Body of pancreas (tissue), 4 donors: ENCODE results near the gene ACSM2A. TPM values are rescaled to one million over a fixed set of nuclear protein-coding genes. Genes with fewer than 3 reads are reported as not detected.
"Not testable (repeated sequence)": the region's sequence is repeated elsewhere in the genome, so short reads cannot be mapped to it uniquely, and the experiment has no call there.

Source experiments
- ATAC-seq: fragments of 150-250 bp; one replicate; pipeline ENCODE4 v1.9.1; 2016
- DNase-seq, 4 donors: peaks; one replicate each; pipeline ENCODE4 v3.0.0-alpha.2; 2019
- H3K27ac ChIP-seq, 4 donors: fragments of 200-600 bp; sonication (generic); 1 replicate in 3 of 4; 2 replicates in 1 of 4; pipeline versions ENCODE4 v1.5.1 to v1.6.1; 2016 to 2019; ENCODE audit warnings: mild to moderate bottlenecking in 1 of 4, mixed read lengths in 1 of 4, moderate library complexity in 1 of 4
- H3K27me3 ChIP-seq, 2 donors: fragments of 200-600 bp; sonication (generic); one replicate each; pipeline ENCODE4 v1.6.0; 2016; ENCODE audit warnings: mild to moderate bottlenecking in 1 of 2
- H3K36me3 ChIP-seq, 2 donors: fragments of 200-600 bp; sonication (generic); replicated peaks in 1 of 2; 2 replicates each; pipeline ENCODE4 v1.5.1; 2016; ENCODE audit warnings: low read depth in 2 of 2; ENCODE audit not compliant: insufficient read depth in 1 of 2
- H3K4me1 ChIP-seq: fragments of 200-600 bp; sonication (generic); one replicate; pipeline ENCODE4 v1.6.0; 2016
- H3K4me3 ChIP-seq, 2 donors: fragments of 200-600 bp; sonication (generic); 1 replicate in 1 of 2; 2 replicates in 1 of 2; pipeline ENCODE4 v1.5.1; 2016 to 2019
- H3K9me3 ChIP-seq, 3 donors: fragments of 200-600 bp; sonication (generic); 1 replicate in 2 of 3; 2 replicates in 1 of 3; pipeline ENCODE4 v1.5.1; 2016
- POLR2A ChIP-seq, 3 donors: fragments of 450-650 bp; IDR thresholded peaks; one replicate each; pipeline ENCODE4 v1.6.1; 2016; ENCODE audit warnings: antibody characterized with exemption in 3 of 3, mild to moderate bottlenecking in 2 of 3
- WGBS, 2 donors: methylation state at CpG; one replicate each; pipeline ENCODE4 v1.1.5; 2017; 5-methylcytosine and 5-hydroxymethylcytosine counted together
- intact Hi-C: fragments of 100-400 bp; cut with DNase I; formaldehyde crosslinking; loops from one replicate; pipeline ENCODE4 v1.15.1; 2023
- total RNA-seq, 2 donors: library from RNA; depleted of rRNA; stranded (reverse); fragments of >200 nt; gene quantifications; one replicate each; pipeline ENCODE4 v1.1.0, GENCODE V29; 2016
- TF ChIP-seq, protein P1 (sequence below), 7 experiments: fragments of 450-650 bp in 4 of 7; fragments of 200-600 bp in 3 of 7; sonication (generic) in 3 of 7; IDR thresholded peaks; one replicate each; pipeline ENCODE4 v1.5.1; 2016 to 2019; ENCODE audit warnings: antibody characterized with exemption in 7 of 7

The ACSM2A gene
- total RNA-seq, 2 donors from 2014 or later = not detected

DNA sequence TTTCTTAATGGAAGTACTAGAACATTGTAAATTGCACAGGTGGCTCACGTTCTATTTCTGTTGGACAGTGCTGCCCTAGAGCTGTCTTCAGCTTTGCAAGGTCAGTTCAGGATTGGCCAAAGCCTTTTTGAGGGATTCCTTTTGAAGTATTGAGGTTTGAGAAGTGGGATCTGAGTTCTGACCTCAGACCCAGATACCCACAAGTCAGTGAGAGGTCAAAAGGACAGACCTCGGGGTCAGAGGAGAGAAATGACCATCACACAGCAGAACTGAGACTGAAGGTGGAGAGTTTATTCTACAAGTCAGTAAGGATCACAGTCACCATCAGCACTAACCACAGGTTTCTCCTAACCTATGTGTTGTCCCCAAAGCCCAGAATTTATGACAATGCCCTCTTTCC lies 40.3 kb upstream of the ACSM2A start:
- intact Hi-C loops = no loop called here
- Histone ChIP-seq H3K4me1 (no peaks in the 10 kb centered on the region), H3K4me3 (no peak overlapping the region), H3K27ac (no peak overlapping the region), H3K27me3 (no peaks in the 10 kb centered on the region), H3K9me3 (no peaks in the 10 kb centered on the region), H3K36me3 (no peaks in the 10 kb centered on the region)
- no peak for ATAC-seq
- TF ChIP-seq, protein P1, sequence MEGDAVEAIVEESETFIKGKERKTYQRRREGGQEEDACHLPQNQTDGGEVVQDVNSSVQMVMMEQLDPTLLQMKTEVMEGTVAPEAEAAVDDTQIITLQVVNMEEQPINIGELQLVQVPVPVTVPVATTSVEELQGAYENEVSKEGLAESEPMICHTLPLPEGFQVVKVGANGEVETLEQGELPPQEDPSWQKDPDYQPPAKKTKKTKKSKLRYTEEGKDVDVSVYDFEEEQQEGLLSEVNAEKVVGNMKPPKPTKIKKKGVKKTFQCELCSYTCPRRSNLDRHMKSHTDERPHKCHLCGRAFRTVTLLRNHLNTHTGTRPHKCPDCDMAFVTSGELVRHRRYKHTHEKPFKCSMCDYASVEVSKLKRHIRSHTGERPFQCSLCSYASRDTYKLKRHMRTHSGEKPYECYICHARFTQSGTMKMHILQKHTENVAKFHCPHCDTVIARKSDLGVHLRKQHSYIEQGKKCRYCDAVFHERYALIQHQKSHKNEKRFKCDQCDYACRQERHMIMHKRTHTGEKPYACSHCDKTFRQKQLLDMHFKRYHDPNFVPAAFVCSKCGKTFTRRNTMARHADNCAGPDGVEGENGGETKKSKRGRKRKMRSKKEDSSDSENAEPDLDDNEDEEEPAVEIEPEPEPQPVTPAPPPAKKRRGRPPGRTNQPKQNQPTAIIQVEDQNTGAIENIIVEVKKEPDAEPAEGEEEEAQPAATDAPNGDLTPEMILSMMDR (IDR thresholded peaks at IDR 0.05) = no peak
- no peak for TF ChIP-seq POLR2A (IDR thresholded peaks at IDR 0.05)
- DNase-seq = no peak
- WGBS, 2 donors = 74 to 88% methylated on average over 2 of the region's 2 CpGs

DNA sequence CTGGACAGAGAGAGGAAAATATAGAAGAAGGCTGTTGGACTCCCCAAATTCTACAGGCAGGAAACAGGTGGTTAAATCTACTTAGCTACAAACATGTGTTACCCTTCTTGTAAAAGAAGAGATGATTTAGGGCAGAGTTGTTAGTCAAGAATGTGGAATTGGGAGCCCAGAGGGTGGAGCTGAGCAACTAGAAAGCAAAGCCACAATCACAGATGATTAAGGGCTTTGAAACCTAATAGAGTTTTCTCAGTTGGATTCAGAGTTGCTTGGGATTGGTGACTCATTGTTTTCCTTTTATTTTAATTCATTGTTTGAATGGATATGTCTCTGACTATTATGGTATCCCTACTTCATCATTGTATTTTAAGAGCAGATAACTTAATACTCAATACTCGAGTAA lies 35.8 kb upstream of the ACSM2A start:
- Histone ChIP-seq H3K36me3 (no peaks in the 10 kb centered on the region), H3K4me3 (no peak overlapping the region), H3K27me3 (no peaks in the 10 kb centered on the region), H3K4me1 (no peaks in the 10 kb centered on the region), H3K27ac (no peak overlapping the region), H3K9me3 (no peaks in the 10 kb centered on the region)
- ATAC-seq (no peak), DNase-seq (no peak)
- intact Hi-C loops = no loop called here
- TF ChIP-seq POLR2A (IDR thresholded peaks at IDR 0.05) = no peak
- TF ChIP-seq, protein P1 (IDR thresholded peaks at IDR 0.05) = no peak
- WGBS, 2 donors = 55 to 61% methylated on average over 1 of the region's 1 CpG

DNA sequence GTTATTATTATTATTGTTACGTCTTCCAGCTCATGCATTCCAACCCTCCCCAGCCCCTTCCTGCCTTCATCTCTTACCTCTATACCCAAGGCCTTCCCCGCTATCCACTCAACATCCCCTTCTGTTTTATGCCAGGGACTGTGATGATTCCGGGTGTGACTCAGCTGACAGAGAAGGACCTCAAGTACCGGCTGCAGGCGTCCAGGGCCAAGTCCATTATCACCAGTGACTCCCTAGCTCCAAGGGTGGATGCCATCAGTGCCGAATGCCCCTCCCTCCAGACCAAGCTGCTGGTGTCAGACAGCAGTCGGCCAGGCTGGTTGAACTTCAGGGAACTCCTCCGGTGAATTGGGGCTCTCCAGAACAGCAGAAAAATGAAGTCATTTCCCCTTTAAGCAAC lies 32.2 kb upstream of the ACSM2A start:
- intact Hi-C loops, ATAC-seq: not testable (repeated sequence)
- WGBS, 2 donors = 85 to 86% methylated on average over 8 of the region's 8 CpGs

DNA sequence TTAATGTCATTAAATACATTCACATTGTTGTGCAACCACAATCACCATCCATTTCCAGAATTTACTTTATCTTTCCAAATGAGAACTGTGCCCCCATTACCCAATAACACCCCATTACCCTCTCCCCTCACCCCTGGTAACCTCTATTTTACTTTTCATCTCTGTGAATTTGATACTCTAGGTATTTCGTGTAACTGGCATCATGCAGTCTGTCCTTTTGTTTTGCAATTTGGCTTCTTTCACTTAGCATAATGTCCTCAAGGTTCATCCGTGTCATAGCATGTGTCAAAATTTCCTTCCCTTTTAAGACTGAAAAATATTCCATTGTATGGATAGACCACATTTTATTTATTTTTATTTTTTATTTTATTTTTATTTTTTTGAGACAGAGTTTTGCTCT lies 29.6 kb upstream of the ACSM2A start:
- H3K27me3 ChIP-seq, H3K36me3 ChIP-seq, ATAC-seq, DNase-seq, H3K9me3 ChIP-seq, H3K27ac ChIP-seq, intact Hi-C loops, H3K4me3 ChIP-seq: not testable (repeated sequence)
- WGBS, 2 donors = 58 to 88% methylated on average over 2 of the region's 2 CpGs
- peaks cover 17% of the 10 kb centered on the region for H3K4me1 ChIP-seq

More for the DNA sequence above, 32.2 kb upstream of the ACSM2A start:
- not testable (repeated sequence) for H3K36me3 ChIP-seq, DNase-seq, H3K4me1 ChIP-seq, H3K9me3 ChIP-seq, H3K27ac ChIP-seq, H3K4me3 ChIP-seq, H3K27me3 ChIP-seq

DNA sequence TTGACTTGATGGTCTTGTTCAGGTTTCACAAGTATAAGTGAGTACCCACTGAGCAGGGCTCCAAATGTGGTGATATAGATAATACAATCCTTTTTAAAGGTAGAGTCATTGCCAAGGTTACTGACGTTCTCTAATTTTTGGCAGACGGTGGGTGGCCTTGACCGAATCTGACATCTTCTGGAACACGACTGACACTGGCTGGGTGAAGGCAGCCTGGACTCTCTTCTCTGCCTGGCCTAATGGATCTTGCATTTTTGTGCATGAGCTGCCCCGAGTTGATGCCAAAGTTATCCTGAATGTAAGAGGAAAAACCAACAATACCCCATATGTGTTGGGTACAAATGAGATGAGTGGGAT lies 27.6 kb upstream of the ACSM2A start:
- H3K27ac ChIP-seq, H3K4me3 ChIP-seq, ATAC-seq, H3K9me3 ChIP-seq, H3K27me3 ChIP-seq, intact Hi-C loops, DNase-seq, H3K36me3 ChIP-seq: not testable (repeated sequence)
- 55 to 58% methylated on average over 5 of the region's 5 CpGs for WGBS, 2 donors
- H3K4me1 ChIP-seq = peaks cover 24% of the 10 kb centered on the region

DNA sequence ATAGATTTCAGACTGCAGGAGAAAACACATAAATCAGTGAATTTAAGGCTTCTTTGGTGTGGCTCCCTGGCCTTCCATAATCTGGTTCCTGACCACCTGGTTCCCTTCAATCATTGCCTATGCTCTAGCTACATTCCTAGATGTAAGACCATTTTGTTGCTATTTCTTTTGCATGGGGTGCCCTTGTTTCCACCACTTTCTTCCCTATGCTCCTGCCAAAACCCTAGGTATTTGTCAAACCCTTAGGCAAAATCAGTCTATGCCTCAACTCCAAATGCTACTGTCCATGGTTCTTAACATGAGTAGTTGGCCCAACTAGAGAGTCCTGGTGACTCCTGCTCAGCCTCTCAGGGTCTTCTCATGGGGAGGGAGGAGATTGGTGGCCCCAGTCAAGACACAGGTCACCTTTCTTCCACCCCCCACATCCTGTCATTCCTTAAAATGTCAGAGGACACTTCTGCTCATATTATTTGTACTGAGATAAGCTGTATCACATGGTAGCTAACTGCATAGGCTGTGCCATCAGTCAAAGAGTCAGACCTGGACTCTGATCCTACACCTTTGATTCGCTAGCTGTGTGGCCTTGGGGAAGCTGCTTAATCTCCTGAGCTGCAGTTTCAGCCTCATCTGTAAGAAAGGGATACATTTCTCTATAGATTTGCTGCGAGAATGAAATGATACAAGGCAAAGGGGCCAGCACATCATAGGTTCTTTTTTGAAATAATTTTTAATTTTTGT lies 27.0 kb upstream of the ACSM2A start:
- no peak overlapping the region for H3K4me3 ChIP-seq
- ATAC-seq (no peak), DNase-seq (no peak)
- WGBS, 2 donors = 58 to 72% methylated on average over 2 of the region's 2 CpGs
- TF ChIP-seq, protein P1 (IDR thresholded peaks at IDR 0.05) = no peak
- no peak for TF ChIP-seq POLR2A (IDR thresholded peaks at IDR 0.05)
- H3K4me1 ChIP-seq = peaks cover 24% of the 10 kb centered on the region
- H3K27me3 ChIP-seq = no peaks in the 10 kb centered on the region
- intact Hi-C loops = no loop called here
- no peak overlapping the region for H3K27ac ChIP-seq
- H3K36me3 ChIP-seq = no peaks in the 10 kb centered on the region
- H3K9me3 ChIP-seq = no peaks in the 10 kb centered on the region

DNA sequence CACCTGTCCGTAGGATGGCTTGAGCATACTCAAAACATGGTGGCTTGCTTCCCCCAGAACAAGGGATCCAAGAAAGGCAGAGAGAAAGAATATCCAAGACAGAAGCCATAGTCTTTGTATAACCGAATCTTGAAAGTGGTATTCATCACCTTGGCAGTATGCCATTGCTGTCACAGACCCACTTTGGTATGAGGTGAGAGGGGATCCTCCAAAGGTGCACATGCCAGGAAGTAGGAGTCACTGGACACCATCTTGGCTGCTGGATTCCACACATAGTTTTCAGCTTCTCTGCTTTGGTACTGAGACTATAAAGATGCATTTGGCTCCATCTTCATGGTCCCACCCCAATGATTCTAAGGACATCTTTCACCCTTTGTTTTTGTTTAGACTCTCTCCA lies 23.9 kb upstream of the ACSM2A start:
- H3K27ac ChIP-seq = not testable (repeated sequence)
- 58 to 92% methylated on average over 2 of the region's 2 CpGs for WGBS, 2 donors

DNA sequence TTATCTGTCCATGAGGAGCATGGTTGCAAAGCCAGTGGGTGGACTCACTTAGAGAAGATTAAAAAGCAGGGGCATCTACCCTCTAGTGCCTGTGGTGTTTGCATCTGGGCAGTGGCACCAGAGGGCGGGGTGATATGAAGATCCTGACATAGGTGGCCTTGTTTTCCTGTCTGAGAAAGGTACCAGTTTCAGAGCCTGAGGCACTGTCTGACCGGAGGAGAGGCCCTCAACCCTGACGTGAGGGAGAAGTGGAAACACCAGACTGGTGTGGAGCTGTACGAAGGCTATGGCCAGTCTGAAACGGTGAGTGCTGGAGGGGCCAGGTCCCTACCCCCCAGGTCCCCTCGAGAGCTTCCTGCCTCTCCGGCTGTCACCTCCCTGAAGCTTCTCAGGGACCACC lies 21.8 kb upstream of the ACSM2A start:
- ATAC-seq, H3K27me3 ChIP-seq, H3K36me3 ChIP-seq, H3K4me3 ChIP-seq, DNase-seq, H3K9me3 ChIP-seq, intact Hi-C loops, H3K27ac ChIP-seq: not testable (repeated sequence)
- WGBS, 2 donors = 71 to 79% methylated on average over 7 of the region's 7 CpGs
- H3K4me1 ChIP-seq = peaks cover 15% of the 10 kb centered on the region

More for the DNA sequence above, 23.9 kb upstream of the ACSM2A start:
- intact Hi-C loops, DNase-seq, H3K27me3 ChIP-seq, ATAC-seq, H3K9me3 ChIP-seq, H3K36me3 ChIP-seq, H3K4me3 ChIP-seq: not testable (repeated sequence)
- peaks cover 24% of the 10 kb centered on the region for H3K4me1 ChIP-seq

DNA sequence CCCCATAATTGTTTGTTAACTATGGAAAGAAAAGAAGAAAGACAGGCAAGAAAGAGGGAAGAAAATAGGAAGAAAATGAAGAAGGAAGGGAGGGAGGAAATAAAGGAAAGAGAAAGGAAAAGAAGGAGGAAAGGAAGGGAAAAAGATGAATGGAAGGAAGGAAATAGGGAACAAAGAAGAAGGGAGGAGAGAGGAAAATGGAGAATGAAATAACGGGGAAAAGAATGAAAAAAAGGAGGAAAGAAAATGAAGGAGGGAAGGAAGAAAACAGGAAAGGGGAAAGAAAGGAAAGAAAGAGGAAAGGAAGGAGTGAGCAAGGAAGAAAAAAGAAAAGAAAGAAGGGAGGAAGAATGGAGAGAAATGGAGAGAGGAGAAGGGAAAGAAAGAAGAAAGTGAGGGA lies 20.8 kb upstream of the ACSM2A start:
- H3K27me3 ChIP-seq, H3K9me3 ChIP-seq, H3K36me3 ChIP-seq, intact Hi-C loops, DNase-seq, H3K27ac ChIP-seq, H3K4me3 ChIP-seq, ATAC-seq: not testable (repeated sequence)
- H3K4me1 ChIP-seq = peaks cover 13% of the 10 kb centered on the region
- WGBS, 2 donors = 70 to 72% methylated on average over 1 of the region's 1 CpG
